Astrocyte of the cerebellum (primary cell): ENCODE data around the gene MYO9B.

Experiments
- DNase-seq: peaks from one replicate; pipeline ENCODE4 v3.0.0-alpha.2; 2011; ENCODE audit warnings: low read depth
- H3K4me3 ChIP-seq: 2 replicates; pipeline ENCODE4 v1.5.1; 2011; ENCODE audit warnings: mild to moderate bottlenecking, low read depth, low read length, moderate library complexity
- CTCF ChIP-seq: IDR thresholded peaks from 2 replicates; pipeline ENCODE4 v1.5.1; 2012; ENCODE audit warnings: low read length, low read depth, moderate library complexity, mild to moderate bottlenecking; ENCODE audit errors: missing control alignments
- in situ Hi-C: cut with HindIII; loops from 2 replicates; pipeline ENCODE4 v1.10.0; 2017; ENCODE audit warnings: low sequenced_read_pairs

Gene MYO9B

GRCh38 chr19:17240826-17241399 lies 165.3 kb downstream of the MYO9B start:
- no peak for TF ChIP-seq CTCF
- no peak for DNase-seq
- in situ Hi-C loops = loop anchor here (10.0 kb wide), 1 partner anchor 76 kb away; no protein-coding TSS in a partner anchor
- H3K4me3 ChIP-seq = no peak overlapping the region

- TF ChIP-seq CTCF = no peak
Measured at GRCh38 chr19:17242431-17243208, 167.0 kb downstream of the MYO9B start.

GRCh38 chr19:17243211-17243829 lies 167.7 kb downstream of the MYO9B start:
- peak overlapping the region; percentile 79 for H3K4me3 ChIP-seq
- in situ Hi-C loops = loop anchor here (10.0 kb wide), 1 partner anchor 79 kb away; no protein-coding TSS in a partner anchor
- no peak for TF ChIP-seq CTCF
- DNase-seq = no peak

More at GRCh38 chr19:17242431-17243208, 167.0 kb downstream of the MYO9B start:
- no peak for DNase-seq
- in situ Hi-C loops = loop anchor here (10.0 kb wide), 1 partner anchor 78 kb away; no protein-coding TSS in a partner anchor
- H3K4me3 ChIP-seq = peak overlapping the region; percentile 79

- DNase-seq = no peak
- in situ Hi-C loops = loop anchor here (10.0 kb wide), 1 partner anchor 79 kb away; no protein-coding TSS in a partner anchor
- peak overlapping the region; percentile 79 for H3K4me3 ChIP-seq
- TF ChIP-seq CTCF = no peak
Measured at GRCh38 chr19:17243830-17244617, 168.4 kb downstream of the MYO9B start.

- DNase-seq = no peak
- in situ Hi-C loops = loop anchor here (10.0 kb wide), 1 partner anchor 80 kb away; no protein-coding TSS in a partner anchor
- peak overlapping the region; percentile 79 for H3K4me3 ChIP-seq
- no peak for TF ChIP-seq CTCF
Measured at GRCh38 chr19:17244618-17245534, 169.3 kb downstream of the MYO9B start.
